GM18505 (cell line): ENCODE measurements around the gene LIPF.
"Not testable (repeated sequence)": the region's sequence is repeated elsewhere in the genome, so short reads cannot be mapped to it uniquely, and the experiment has no call there.

Experiments
- ATAC-seq: cut with Tn5 transposase; IDR thresholded peaks from one replicate; pipeline ENCODE4 v1.9.1; 2021; ENCODE audit not compliant: unreplicated experiment
- POLR2A ChIP-seq: IDR thresholded peaks from 4 replicates; pipeline ENCODE4 v1.6.1; 2011; ENCODE audit warnings: borderline replicate concordance; ENCODE audit not compliant: insufficient read depth, insufficient read length; ENCODE audit errors: extremely low read depth

The LIPF gene

GRCh38 chr10:88693392-88694020 is 29.3 kb downstream of the LIPF start:
- ATAC-seq = no peak
- TF ChIP-seq POLR2A = no peak

- no peak for ATAC-seq
- TF ChIP-seq POLR2A = no peak
Observed at GRCh38 chr10:88702848-88703597, 38.8 kb downstream of the LIPF start.

GRCh38 chr10:88705958-88706357 is 41.7 kb downstream of the LIPF start, which contains the start of gene LIPK:
Gene LIPK (plus strand): TSS chr10:88706249. CDS start chr10:88724544, 18,295 bp downstream.
- TF ChIP-seq POLR2A = no peak
- no peak for ATAC-seq

GRCh38 chr10:88707429-88708155 is 43.4 kb downstream of the LIPF start:
- ATAC-seq = no peak
- TF ChIP-seq POLR2A = no peak

- ATAC-seq = not testable (repeated sequence)
Observed at GRCh38 chr10:88709361-88709760, 45.1 kb downstream of the LIPF start.

- no peak for TF ChIP-seq POLR2A
Observed at GRCh38 chr10:88715517-88715916, 51.3 kb downstream of the LIPF start.

GRCh38 chr10:88721392-88721791 is 57.1 kb downstream of the LIPF start:
- ATAC-seq = no peak
- no peak for TF ChIP-seq POLR2A

More at GRCh38 chr10:88715517-88715916, 51.3 kb downstream of the LIPF start:
- no peak for ATAC-seq

- no peak for ATAC-seq
- no peak for TF ChIP-seq POLR2A
Observed at GRCh38 chr10:88725798-88726197, 61.6 kb downstream of the LIPF start.

- no peak for ATAC-seq
- no peak for TF ChIP-seq POLR2A
Observed at GRCh38 chr10:88728107-88728763, 64.0 kb downstream of the LIPF start.
